NCI-H2227 treated with DMSO at 0.1 percent for 48 hours (cell line): ENCODE data around the gene TM4SF4.
"Not testable (repeated sequence)": the region's sequence is repeated elsewhere in the genome, so short reads cannot be mapped to it uniquely, and the experiment has no call there.

Experiments
- DNase-seq: peaks from one replicate; lab custom pipeline; 2025; lab: John Stamatoyannopoulos, UW

Gene TM4SF4

GRCh38 chr3:149474250-149474817 lies at the start of gene TM4SF4:
Gene TM4SF4 (plus strand): TSS chr3:149474697. CDS start chr3:149474878, 181 bp downstream.
- no peak for DNase-seq

DNA sequence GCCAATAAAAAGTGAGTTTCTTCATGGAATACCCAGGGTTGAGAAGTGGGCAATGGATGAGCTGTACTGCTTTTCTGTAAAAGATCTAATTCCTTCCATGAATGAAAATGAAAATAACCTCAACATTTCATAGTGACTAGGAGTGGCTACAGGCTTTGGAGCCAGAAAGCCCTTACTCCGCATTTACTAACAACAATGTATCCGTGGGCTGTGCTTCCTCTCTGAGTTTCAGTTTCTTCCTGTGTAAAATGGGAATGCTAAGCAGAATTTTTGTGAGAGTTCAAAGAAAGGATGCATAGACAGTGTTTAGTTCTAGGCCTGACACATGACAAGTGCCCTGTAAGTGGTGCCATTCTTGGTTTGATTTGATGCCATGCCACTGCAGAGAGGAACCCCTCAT lies 49.6 kb upstream of the TM4SF4 start:
- no peak for DNase-seq

DNA sequence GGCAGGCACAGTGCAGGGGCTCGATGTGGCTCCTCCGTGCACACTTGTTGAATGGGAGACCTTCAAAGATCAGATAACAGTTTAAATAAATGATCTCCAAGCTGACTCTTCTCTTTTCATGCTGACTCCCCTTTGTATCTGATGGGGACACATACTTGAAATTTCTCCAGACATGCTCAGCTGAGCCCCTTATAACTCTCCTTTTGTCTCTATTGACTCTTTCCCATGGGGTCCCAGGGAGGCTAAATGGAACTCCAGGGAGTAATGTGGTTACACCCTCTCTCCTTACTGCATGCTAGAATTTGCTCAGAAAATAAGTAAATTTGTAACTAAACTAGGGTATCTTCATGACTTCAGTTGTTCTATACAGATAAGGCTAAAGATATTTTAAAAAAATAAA lies 48.2 kb upstream of the TM4SF4 start:
- DNase-seq, result no peak

DNA sequence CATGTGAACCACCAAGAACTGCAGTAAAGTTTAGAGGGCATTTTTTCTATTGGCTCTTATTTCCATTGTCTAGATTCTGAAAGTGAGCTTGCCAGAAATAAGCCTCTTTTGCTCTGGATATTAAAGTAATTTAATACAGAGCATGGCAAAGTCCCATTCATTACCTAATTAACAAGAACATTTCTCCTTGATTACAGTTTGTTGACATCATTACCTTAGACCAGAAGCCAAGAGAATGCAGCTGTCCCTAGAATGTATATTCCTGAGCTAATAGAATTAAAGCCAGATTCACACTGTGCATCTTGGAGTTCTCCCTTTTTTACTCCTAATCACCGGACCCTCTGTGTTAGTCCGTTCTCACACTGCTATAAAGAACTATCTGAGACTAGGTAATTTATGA lies 46.4 kb upstream of the TM4SF4 start:
- no peak for DNase-seq

GRCh38 chr3:149430216-149430615 lies 44.3 kb upstream of the TM4SF4 start:
- no peak for DNase-seq

- DNase-seq, result no peak
Observed at GRCh38 chr3:149432149-149432548, 42.3 kb upstream of the TM4SF4 start.

DNA sequence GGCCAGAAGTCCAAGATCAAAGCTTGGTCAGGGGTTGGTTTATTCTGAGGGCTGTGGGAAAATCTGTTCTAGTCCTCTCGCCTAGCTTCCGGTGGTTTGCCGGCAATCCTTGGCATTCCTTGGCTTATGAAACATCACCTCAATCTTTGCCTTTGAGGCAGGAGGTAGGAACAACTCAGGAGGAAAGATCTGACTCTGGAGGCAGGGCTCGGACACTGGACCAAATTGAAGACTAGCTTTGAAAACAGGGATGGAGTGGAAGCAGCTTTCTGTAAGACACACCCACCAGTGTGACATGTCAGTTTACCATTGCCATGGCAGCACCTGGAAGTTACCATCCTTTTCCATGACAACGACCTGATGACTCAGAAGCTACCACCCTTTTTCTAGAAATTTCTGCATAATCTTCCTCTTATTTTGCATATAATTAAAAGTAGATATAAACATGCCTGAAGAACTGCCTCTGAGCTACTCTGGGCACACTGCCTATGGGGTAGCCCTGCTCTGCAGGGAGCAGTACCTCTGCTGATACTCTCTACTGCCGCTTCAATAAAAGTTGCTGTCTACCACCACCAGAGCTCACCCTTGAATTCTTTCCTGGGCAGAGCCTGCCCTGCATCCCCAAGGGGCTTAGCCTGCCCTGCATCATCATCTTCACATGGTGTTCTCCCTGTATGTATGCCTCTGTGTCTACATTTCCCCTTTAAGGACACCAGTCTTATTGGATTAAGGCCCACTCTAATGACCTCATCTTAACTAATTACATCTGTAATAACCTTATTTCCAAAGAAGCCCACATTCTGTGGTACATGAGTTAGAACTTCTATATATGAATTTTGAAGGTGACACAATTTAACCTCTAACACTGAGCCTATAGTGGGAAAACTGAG lies 38.3 kb upstream of the TM4SF4 start:
- DNase-seq, result no peak

DNA sequence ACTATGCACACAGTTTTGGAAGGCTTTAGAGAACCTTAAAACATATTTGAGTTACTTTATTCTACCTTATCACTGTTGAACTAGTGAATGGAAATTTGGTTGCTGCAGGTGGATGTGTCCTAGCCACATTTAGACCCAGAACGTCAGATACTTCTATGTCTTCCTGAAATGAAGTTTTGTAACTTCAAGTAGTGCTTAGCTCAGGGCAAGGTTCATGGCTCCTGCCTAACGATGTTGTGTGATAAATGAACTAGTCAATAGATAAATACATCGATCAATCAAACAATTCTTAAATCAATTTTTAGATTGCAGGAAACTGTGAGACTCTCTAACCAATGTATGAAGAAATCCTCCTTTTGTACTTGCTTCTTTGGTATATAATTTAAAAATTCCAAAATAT lies 37.2 kb upstream of the TM4SF4 start:
- no peak for DNase-seq

GRCh38 chr3:149437710-149438109 lies 36.8 kb upstream of the TM4SF4 start:
- DNase-seq, result no peak

GRCh38 chr3:149438981-149439380 lies 35.5 kb upstream of the TM4SF4 start:
- DNase-seq, result no peak

GRCh38 chr3:149441642-149442041 lies 32.9 kb upstream of the TM4SF4 start:
- no peak for DNase-seq

DNA sequence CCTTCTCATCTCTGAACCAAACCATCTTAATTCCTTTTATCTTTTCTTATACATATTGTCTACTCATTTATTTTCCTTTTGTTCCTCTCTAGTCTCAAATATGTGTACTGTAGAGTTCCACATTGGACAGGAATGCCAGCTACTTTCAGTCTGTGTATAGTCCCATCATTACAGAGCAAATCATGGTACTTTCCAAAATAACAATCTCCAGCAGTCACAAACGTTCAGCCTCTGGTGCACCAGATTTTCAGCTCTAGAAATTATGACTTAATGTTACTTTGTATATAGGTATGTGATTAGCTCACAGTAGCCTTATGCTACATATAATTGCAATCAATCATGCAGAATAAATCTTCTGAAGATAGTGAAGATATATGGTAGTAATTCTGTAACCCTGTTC lies 32.5 kb upstream of the TM4SF4 start:
- DNase-seq, result no peak

DNA sequence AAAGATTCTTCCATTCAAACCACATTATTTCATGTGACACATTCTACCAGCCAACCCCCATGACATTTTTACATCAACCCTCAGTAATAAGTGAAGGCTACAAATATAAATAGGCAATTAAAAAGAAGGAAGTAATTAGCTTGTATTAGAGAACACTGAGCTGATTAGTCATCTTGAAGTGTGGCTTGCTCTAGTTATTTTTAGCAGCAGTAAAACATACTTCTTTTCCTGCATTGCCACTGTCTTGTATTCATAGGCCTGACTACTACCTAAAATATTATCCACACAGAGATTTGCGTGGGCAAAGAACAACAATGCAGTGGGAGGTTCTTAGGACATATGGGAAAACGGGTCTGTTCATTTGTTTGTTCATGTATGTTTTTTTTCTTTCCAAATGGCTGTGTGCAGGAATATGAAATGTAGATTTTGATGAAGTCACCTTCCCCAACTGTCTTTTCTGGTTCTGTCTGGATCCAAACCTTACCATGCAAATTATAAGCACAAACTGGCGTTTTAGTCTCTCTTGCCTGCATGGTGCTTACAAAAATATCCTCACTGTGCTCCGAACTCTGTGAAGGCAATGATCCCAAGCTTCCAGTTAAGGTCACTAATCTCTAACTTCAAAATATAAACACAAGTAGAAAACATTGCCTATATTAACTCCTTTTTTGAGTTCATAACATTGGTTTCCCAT lies 31.5 kb upstream of the TM4SF4 start:
- no peak for DNase-seq

DNA sequence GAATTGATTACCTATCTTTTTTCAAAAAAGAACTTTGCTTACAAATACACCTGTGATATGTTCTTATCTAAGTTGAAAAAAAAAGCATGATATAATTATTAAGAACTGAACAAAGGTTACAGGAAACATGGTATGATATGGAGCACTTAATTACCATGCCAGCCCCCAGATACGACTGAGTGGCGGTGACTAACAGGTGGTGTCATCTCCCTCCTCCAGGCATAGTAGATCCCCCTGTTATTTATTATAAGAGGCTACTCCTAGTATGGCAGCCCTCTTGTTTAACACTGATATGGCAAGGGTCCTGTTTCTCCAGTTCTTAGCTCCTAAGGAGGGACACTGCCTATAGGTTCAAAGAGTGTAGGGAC lies 31.0 kb upstream of the TM4SF4 start:
- no peak for DNase-seq

GRCh38 chr3:149444867-149445266 lies 29.6 kb upstream of the TM4SF4 start:
- DNase-seq, result not testable (repeated sequence)

GRCh38 chr3:149448331-149448831 lies 26.1 kb upstream of the TM4SF4 start:
- DNase-seq, result no peak

GRCh38 chr3:149449182-149449581 lies 25.3 kb upstream of the TM4SF4 start:
- no peak for DNase-seq

- DNase-seq, result no peak
Observed at GRCh38 chr3:149449799-149450198, 24.7 kb upstream of the TM4SF4 start.

GRCh38 chr3:149450281-149450680 lies 24.2 kb upstream of the TM4SF4 start:
- DNase-seq, result no peak

GRCh38 chr3:149452036-149452435 lies 22.5 kb upstream of the TM4SF4 start:
- DNase-seq, result no peak

- DNase-seq, result no peak
Observed at GRCh38 chr3:149453140-149453805, 21.2 kb upstream of the TM4SF4 start.

DNA sequence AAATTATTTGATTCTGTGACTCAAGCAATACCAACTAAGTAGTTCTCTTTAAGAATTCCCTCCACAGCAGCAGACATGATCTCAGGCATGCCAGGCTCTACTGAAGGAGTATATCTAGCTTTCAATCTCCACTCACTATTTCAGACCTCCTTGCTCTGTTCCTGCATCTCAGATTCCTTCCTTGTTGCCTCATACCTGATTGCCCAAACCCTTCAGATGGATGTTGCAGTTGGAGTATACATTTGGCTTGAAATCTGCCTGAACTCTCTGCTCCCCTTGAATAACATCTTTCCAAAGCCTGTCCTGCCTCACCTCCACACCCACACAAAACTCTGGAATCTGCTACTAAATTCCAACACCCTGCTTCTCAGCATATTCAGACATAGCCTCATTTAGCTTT lies 19.8 kb upstream of the TM4SF4 start:
- no peak for DNase-seq
